Measurements from ENCODE around the gene MIS18BP1. TPM values are rescaled to one million over a fixed set of nuclear protein-coding genes. Genes with fewer than 3 reads are reported as not detected.
A peak's percentile ranks its signal among the peaks of the same experiment; 100 is the strongest.

MIS18BP1 gene
- total RNA-seq, 2 experiments from 2014 or later, result 66.4 to 71.8 TPM

- H3K4me1 Mint-ChIP-seq (ENCODE audit: low read depth), result no peaks in the 10 kb centered on the region
- peaks cover 7% of the 10 kb centered on the region for H3K27me3 Mint-ChIP-seq (ENCODE audit: low read depth)
- POLR2A ChIA-PET, result no interaction called here
- CTCF ChIA-PET, result no interaction called here
- H3K36me3 Mint-ChIP-seq (ENCODE audit: low read depth), result peaks cover 17% of the 10 kb centered on the region
- H3K9me3 Mint-ChIP-seq (ENCODE audit: insufficient read depth), result peaks cover 39% of the 10 kb centered on the region
- no peak overlapping the region for H3K27ac Mint-ChIP-seq
- DNase-seq, result no peak
- ATAC-seq, result no peak
- H3K4me3 Mint-ChIP-seq, result no peak overlapping the region
Measured at GRCh38 chr14:45261209-45261608, 8.2 kb upstream of the MIS18BP1 start.

- no peak for ATAC-seq
- H3K27me3 Mint-ChIP-seq (ENCODE audit: low read depth), result peaks cover 7% of the 10 kb centered on the region
- CTCF ChIA-PET, result interaction anchor here (2.3 kb wide), 1 partner anchor 10 kb away, joined by 15 read pairs; no protein-coding TSS in a partner anchor
- H3K9me3 Mint-ChIP-seq (ENCODE audit: insufficient read depth), result peaks cover 45% of the 10 kb centered on the region
- DNase-seq, result no peak
- POLR2A ChIA-PET, result no interaction called here
- H3K4me1 Mint-ChIP-seq (ENCODE audit: low read depth), result peaks cover 4% of the 10 kb centered on the region
- no peak overlapping the region for H3K4me3 Mint-ChIP-seq
- peaks cover 17% of the 10 kb centered on the region for H3K36me3 Mint-ChIP-seq (ENCODE audit: low read depth)
- H3K27ac Mint-ChIP-seq, result no peak overlapping the region
Measured at GRCh38 chr14:45258805-45259204, 5.8 kb upstream of the MIS18BP1 start.

- no peak for DNase-seq
- H3K36me3 Mint-ChIP-seq (ENCODE audit: low read depth), result peaks cover 17% of the 10 kb centered on the region
- no peak for ATAC-seq
- ChIA-PET CTCF (interaction anchor here (1.2 kb wide), 1 partner anchor 10 kb away, joined by 4 read pairs; no protein-coding TSS in a partner anchor), POLR2A (no interaction called here)
- no peak overlapping the region for H3K4me3 Mint-ChIP-seq
- peaks cover 45% of the 10 kb centered on the region for H3K9me3 Mint-ChIP-seq (ENCODE audit: insufficient read depth)
- peaks cover 7% of the 10 kb centered on the region for H3K27me3 Mint-ChIP-seq (ENCODE audit: low read depth)
- H3K4me1 Mint-ChIP-seq (ENCODE audit: low read depth), result peaks cover 4% of the 10 kb centered on the region
- no peak overlapping the region for H3K27ac Mint-ChIP-seq
Measured at GRCh38 chr14:45258073-45258472, 5.1 kb upstream of the MIS18BP1 start.

GRCh38 chr14:45254771-45255170 is 1.8 kb upstream of the MIS18BP1 start:
- Mint-ChIP-seq H3K27ac (no peak overlapping the region), H3K4me1 (ENCODE audit: low read depth) (peaks cover 26% of the 10 kb centered on the region), H3K9me3 (ENCODE audit: insufficient read depth) (peaks cover 31% of the 10 kb centered on the region), H3K4me3 (no peak overlapping the region), H3K27me3 (ENCODE audit: low read depth) (peaks cover 2% of the 10 kb centered on the region), H3K36me3 (ENCODE audit: low read depth) (peaks cover 26% of the 10 kb centered on the region)
- POLR2A ChIA-PET, result interaction anchor here (1.8 kb wide), 1 partner anchor 293 kb away, joined by 11 read pairs; the partner anchor contains the start of genes KLHL28 and TOGARAM1
- ATAC-seq (no peak), DNase-seq (no peak)
- CTCF ChIA-PET, result interaction anchor here (3.0 kb wide), 1 partner anchor 13 kb away, joined by 26 read pairs; no protein-coding TSS in a partner anchor

- Mint-ChIP-seq H3K9me3 (ENCODE audit: insufficient read depth) (peaks cover 21% of the 10 kb centered on the region), H3K4me3 (peak overlapping the region; percentile 84), H3K27ac (peak overlapping the region; percentile 98), H3K27me3 (ENCODE audit: low read depth) (peaks cover 2% of the 10 kb centered on the region), H3K4me1 (ENCODE audit: low read depth) (peaks cover 26% of the 10 kb centered on the region), H3K36me3 (ENCODE audit: low read depth) (peaks cover 20% of the 10 kb centered on the region)
- CTCF ChIA-PET, result interaction anchor here (0.6 to 3.0 kb wide), 13 partner anchors 9 to 168 kb away, joined by 3 to 26 read pairs (median 4); partner anchors contain the start of genes FANCM and FKBP3
- ATAC-seq, result no peak
- peak; percentile 24 for DNase-seq
- POLR2A ChIA-PET, result interaction anchor here (0.7 to 2.8 kb wide), 6 partner anchors 13 to 357 kb away, joined by 3 to 18 read pairs (median 8); partner anchors contain the start of genes FANCM, FKBP3, KLHL28 and TOGARAM1
Measured at GRCh38 chr14:45253754-45254310, 830 bp upstream of the MIS18BP1 start.

- Mint-ChIP-seq H3K4me3 (peak overlapping the region; percentile 84), H3K27ac (peak overlapping the region; percentile 98), H3K9me3 (ENCODE audit: insufficient read depth) (peaks cover 10% of the 10 kb centered on the region), H3K27me3 (ENCODE audit: low read depth) (peaks cover 2% of the 10 kb centered on the region), H3K36me3 (ENCODE audit: low read depth) (peaks cover 12% of the 10 kb centered on the region), H3K4me1 (ENCODE audit: low read depth) (peaks cover 26% of the 10 kb centered on the region)
- no peak for ATAC-seq
- peak; percentile 43 for DNase-seq
- CTCF ChIA-PET, result interaction anchor here (1.0 to 3.0 kb wide), 10 partner anchors 8 to 167 kb away, joined by 3 to 26 read pairs (median 4); partner anchors contain the start of gene FKBP3
- POLR2A ChIA-PET, result interaction anchor here (0.8 to 2.8 kb wide), 5 partner anchors 14 to 356 kb away, joined by 3 to 18 read pairs (median 10); partner anchors contain the start of genes FANCM, FKBP3, KLHL28 and TOGARAM1
Measured at GRCh38 chr14:45252366-45253069, 484 bp downstream of the MIS18BP1 start.

- CTCF ChIA-PET, result interaction anchor here (1.1 to 1.9 kb wide), 4 partner anchors 16 to 166 kb away, joined by 3 to 8 read pairs (median 4); no protein-coding TSS in a partner anchor
- peak overlapping the region; percentile 81 for H3K27ac Mint-ChIP-seq
- H3K27me3 Mint-ChIP-seq (ENCODE audit: low read depth), result no peaks in the 10 kb centered on the region
- DNase-seq (no peak), ATAC-seq (no peak)
- H3K36me3 Mint-ChIP-seq (ENCODE audit: low read depth), result peaks cover 9% of the 10 kb centered on the region
- H3K4me3 Mint-ChIP-seq, result peak overlapping the region; percentile 84
- H3K9me3 Mint-ChIP-seq (ENCODE audit: insufficient read depth), result peaks cover 6% of the 10 kb centered on the region
- peaks cover 31% of the 10 kb centered on the region for H3K4me1 Mint-ChIP-seq (ENCODE audit: low read depth)
- POLR2A ChIA-PET, result interaction anchor here (1.1 to 2.8 kb wide), 3 partner anchors 117 to 355 kb away, joined by 10 to 18 read pairs (median 11); partner anchors contain the start of genes FANCM, FKBP3, KLHL28 and TOGARAM1
Measured at GRCh38 chr14:45251912-45252311, 1.1 kb downstream of the MIS18BP1 start.

- ATAC-seq (no peak), DNase-seq (no peak)
- POLR2A ChIA-PET, result no interaction called here
- peak overlapping the region; percentile 77 for H3K27ac Mint-ChIP-seq
- peak overlapping the region; percentile 65 for H3K4me3 Mint-ChIP-seq
- H3K4me1 Mint-ChIP-seq (ENCODE audit: low read depth), result peaks cover 35% of the 10 kb centered on the region
- peaks cover 9% of the 10 kb centered on the region for H3K36me3 Mint-ChIP-seq (ENCODE audit: low read depth)
- peaks cover 5% of the 10 kb centered on the region for H3K9me3 Mint-ChIP-seq (ENCODE audit: insufficient read depth)
- CTCF ChIA-PET, result interaction anchor here (1.3 kb wide), 1 partner anchor 114 kb away, joined by 4 read pairs; the partner anchor contains the start of gene FANCM
- no peaks in the 10 kb centered on the region for H3K27me3 Mint-ChIP-seq (ENCODE audit: low read depth)
Measured at GRCh38 chr14:45249856-45250575, 3.0 kb downstream of the MIS18BP1 start.

- Mint-ChIP-seq H3K36me3 (ENCODE audit: low read depth) (peaks cover 19% of the 10 kb centered on the region), H3K4me3 (no peak overlapping the region), H3K27me3 (ENCODE audit: low read depth) (no peaks in the 10 kb centered on the region), H3K4me1 (ENCODE audit: low read depth) (peaks cover 31% of the 10 kb centered on the region), H3K9me3 (ENCODE audit: insufficient read depth) (no peaks in the 10 kb centered on the region), H3K27ac (no peak overlapping the region)
- POLR2A ChIA-PET, result interaction anchor here (0.9 kb wide), 1 partner anchor 13 kb away, joined by 6 read pairs; no protein-coding TSS in a partner anchor
- CTCF ChIA-PET, result interaction anchor here (0.7 kb wide), 1 partner anchor 23 kb away, joined by 3 read pairs; no protein-coding TSS in a partner anchor
- DNase-seq (no peak), ATAC-seq (no peak)
Measured at GRCh38 chr14:45247427-45247826, 5.6 kb downstream of the MIS18BP1 start.

- peaks cover 28% of the 10 kb centered on the region for H3K4me1 Mint-ChIP-seq (ENCODE audit: low read depth)
- H3K27me3 Mint-ChIP-seq (ENCODE audit: low read depth), result no peaks in the 10 kb centered on the region
- H3K27ac Mint-ChIP-seq, result no peak overlapping the region
- H3K9me3 Mint-ChIP-seq (ENCODE audit: insufficient read depth), result no peaks in the 10 kb centered on the region
- no peak overlapping the region for H3K4me3 Mint-ChIP-seq
- CTCF ChIA-PET, result no interaction called here
- peaks cover 26% of the 10 kb centered on the region for H3K36me3 Mint-ChIP-seq (ENCODE audit: low read depth)
- ATAC-seq (peak; percentile 42), DNase-seq (no peak)
- POLR2A ChIA-PET, result no interaction called here
Measured at GRCh38 chr14:45246691-45247090, 6.3 kb downstream of the MIS18BP1 start.

- ChIA-PET CTCF (no interaction called here), POLR2A (no interaction called here)
- H3K27ac Mint-ChIP-seq, result no peak overlapping the region
- DNase-seq (no peak), ATAC-seq (no peak)
- H3K27me3 Mint-ChIP-seq (ENCODE audit: low read depth), result no peaks in the 10 kb centered on the region
- H3K4me3 Mint-ChIP-seq, result no peak overlapping the region
- peaks cover 27% of the 10 kb centered on the region for H3K36me3 Mint-ChIP-seq (ENCODE audit: low read depth)
- H3K9me3 Mint-ChIP-seq (ENCODE audit: insufficient read depth), result no peaks in the 10 kb centered on the region
- peaks cover 23% of the 10 kb centered on the region for H3K4me1 Mint-ChIP-seq (ENCODE audit: low read depth)
Measured at GRCh38 chr14:45246151-45246550, 6.9 kb downstream of the MIS18BP1 start.
